CD14-positive monocyte (primary cell): Measurements from ENCODE around the gene SLC25A5. TPM values are rescaled to one million over a fixed set of nuclear protein-coding genes. Genes with fewer than 3 reads are reported as not detected.

Experiments
- DNase-seq, 3 donors: peaks; one replicate each; pipeline ENCODE4 v3.0.0-alpha.2; 2011 to 2022
- H2AFZ ChIP-seq: 2 replicates; pipeline ENCODE4 v1.6.0; 2012; ENCODE audit warnings: mild to moderate bottlenecking, low read depth, low read length, inconsistent platforms; ENCODE audit not compliant: insufficient read depth, poor library complexity, severe bottlenecking
- H3K27ac ChIP-seq, 2 donors: 1 replicate in 1 of 2; 2 replicates in 1 of 2; pipeline ENCODE4 v1.5.1; 2012 to 2013; ENCODE audit warnings: low read length in 2 of 2, control low read depth in 1 of 2, inconsistent platforms in 1 of 2, low read depth in 1 of 2, mild to moderate bottlenecking in 1 of 2
- H3K27me3 ChIP-seq, 2 donors: one replicate each; pipeline versions ENCODE4 v1.6.0 to v1.6.1; 2011 to 2013; ENCODE audit warnings: low read length in 2 of 2; ENCODE audit not compliant: control insufficient read depth in 2 of 2, insufficient read depth in 2 of 2
- H3K36me3 ChIP-seq, 2 donors: replicated peaks in 1 of 2; 1 replicate in 1 of 2; 2 replicates in 1 of 2; pipeline versions ENCODE4 v1.5.1 to v1.6.1; 2012 to 2013; ENCODE audit warnings: low read length in 2 of 2, control low read depth in 1 of 2, inconsistent platforms in 1 of 2, mild to moderate bottlenecking in 1 of 2; ENCODE audit not compliant: insufficient read depth in 2 of 2, control insufficient read depth in 1 of 2
- H3K4me1 ChIP-seq, 2 donors: 1 replicate in 1 of 2; 2 replicates in 1 of 2; pipeline versions ENCODE4 v1.5.1 to v1.6.1; 2012 to 2013; ENCODE audit warnings: low read length in 2 of 2, control low read depth in 1 of 2, inconsistent platforms in 1 of 2, mild to moderate bottlenecking in 1 of 2, moderate library complexity in 1 of 2; ENCODE audit not compliant: insufficient read depth in 2 of 2, control insufficient read depth in 1 of 2
- H3K4me2 ChIP-seq: replicated peaks from 2 replicates; pipeline ENCODE3; 2012; ENCODE audit warnings: low read length, moderate library complexity, mild to moderate bottlenecking; ENCODE audit not compliant: poor library complexity, severe bottlenecking; ENCODE audit errors: extremely low read depth
- H3K4me3 ChIP-seq, 3 experiments: fragments of 200-600 bp in 1 of 3; sonication (generic) in 1 of 3; replicated peaks in 1 of 3; 1 replicate in 2 of 3; 2 replicates in 1 of 3; pipeline ENCODE4 v1.5.1; 2011 to 2013; ENCODE audit warnings: low read length in 3 of 3, mild to moderate bottlenecking in 3 of 3, control low read depth in 2 of 3, low read depth in 2 of 3, inconsistent platforms in 1 of 3, moderate library complexity in 1 of 3
- H3K79me2 ChIP-seq: 2 replicates; pipeline ENCODE4 v1.6.0; 2012; ENCODE audit warnings: mild to moderate bottlenecking, control low read depth, inconsistent platforms, low read length, moderate library complexity; ENCODE audit not compliant: insufficient read depth
- H3K9ac ChIP-seq: 2 replicates; pipeline ENCODE4 v1.6.0; 2017; ENCODE audit warnings: low read length, mild to moderate bottlenecking; ENCODE audit not compliant: insufficient read depth, poor library complexity, severe bottlenecking
- H3K9me3 ChIP-seq, 2 donors: replicated peaks in 1 of 2; 1 replicate in 1 of 2; 2 replicates in 1 of 2; pipeline versions ENCODE4 v1.5.1 to v1.6.1; 2012 to 2013; ENCODE audit warnings: low read length in 2 of 2, control low read depth in 1 of 2; ENCODE audit not compliant: control insufficient read depth in 1 of 2, insufficient read depth in 1 of 2
- H4K20me1 ChIP-seq: 2 replicates; pipeline ENCODE4 v1.6.0; 2012; ENCODE audit warnings: mild to moderate bottlenecking, low read length, control low read depth, moderate library complexity; ENCODE audit not compliant: insufficient read depth
- H3K27ac Mint-ChIP-seq, 7 donors: one replicate each; pipeline ENCODE4 v1.8.0; 2020; ENCODE audit warnings: mild to moderate bottlenecking in 7 of 7, mixed read lengths in 7 of 7, moderate library complexity in 6 of 7, inconsistent platforms in 2 of 7
- H3K27me3 Mint-ChIP-seq, 3 donors: one replicate each; pipeline ENCODE4 v1.8.0; 2021 to 2022; ENCODE audit warnings: low read depth in 3 of 3, mild to moderate bottlenecking in 3 of 3, mixed read lengths in 3 of 3, moderate library complexity in 3 of 3, inconsistent platforms in 1 of 3
- H3K36me3 Mint-ChIP-seq, 2 donors: one replicate each; pipeline ENCODE4 v1.8.0; 2020; ENCODE audit warnings: mixed read lengths in 2 of 2, inconsistent platforms in 1 of 2, mild to moderate bottlenecking in 1 of 2
- H3K4me1 Mint-ChIP-seq: one replicate; pipeline ENCODE4 v1.8.0; 2020; ENCODE audit warnings: mild to moderate bottlenecking, mixed read lengths
- H3K4me3 Mint-ChIP-seq, 2 donors: one replicate each; pipeline ENCODE4 v1.8.0; 2020; ENCODE audit warnings: mild to moderate bottlenecking in 2 of 2, mixed read lengths in 2 of 2, moderate library complexity in 1 of 2
- H3K9me3 Mint-ChIP-seq, 7 donors: one replicate each; pipeline ENCODE4 v1.8.0; 2020 to 2022; ENCODE audit warnings: mixed read lengths in 7 of 7, mild to moderate bottlenecking in 6 of 7, moderate library complexity in 6 of 7, inconsistent platforms in 2 of 7
- WGBS: methylation state at CpG from one replicate; pipeline ENCODE4 v1.1.5; 2013; ENCODE audit warnings: missing lambda C conversion rate; ENCODE audit not compliant: insufficient coverage; 5-methylcytosine and 5-hydroxymethylcytosine counted together
- intact Hi-C, 2 donors: fragments of 100-400 bp; cut with micrococcal nuclease; formaldehyde crosslinking; loops; one replicate each; pipeline versions ENCODE4 v1.15.0 to v1.15.1; 2023
- polyA plus RNA-seq, 3 donors: library from polyadenylated mRNA; depleted of rRNA in 1 of 3; unstranded in 2 of 3; stranded (reverse) in 1 of 3; fragments of 300-500 nt in 2 of 3; fragments of >200 nt in 1 of 3; fragmentation: Illumina TruSeq in 2 of 3; gene quantifications; 1 replicate in 2 of 3; 2 replicates in 1 of 3; pipeline ENCODE4 v1.2.3, GENCODE V29; 2012 to 2021
- small RNA-seq: library from RNA; depleted of rRNA; stranded (forward); fragments of <200 nt; gene quantifications from one replicate; pipeline ENCODE3, GENCODE V24; 2012; ENCODE audit warnings: low read depth; ENCODE audit not compliant: insufficient read length
- TF ChIP-seq, protein P1 (sequence below): fragments of 200-600 bp; IDR thresholded peaks from one replicate; pipeline ENCODE4 v1.8.0; 2022; ENCODE audit warnings: antibody characterized with exemption, mild to moderate bottlenecking

The SLC25A5 gene
- polyA plus RNA-seq, 3 donors = 436 to 491 (median 468) TPM

DNA sequence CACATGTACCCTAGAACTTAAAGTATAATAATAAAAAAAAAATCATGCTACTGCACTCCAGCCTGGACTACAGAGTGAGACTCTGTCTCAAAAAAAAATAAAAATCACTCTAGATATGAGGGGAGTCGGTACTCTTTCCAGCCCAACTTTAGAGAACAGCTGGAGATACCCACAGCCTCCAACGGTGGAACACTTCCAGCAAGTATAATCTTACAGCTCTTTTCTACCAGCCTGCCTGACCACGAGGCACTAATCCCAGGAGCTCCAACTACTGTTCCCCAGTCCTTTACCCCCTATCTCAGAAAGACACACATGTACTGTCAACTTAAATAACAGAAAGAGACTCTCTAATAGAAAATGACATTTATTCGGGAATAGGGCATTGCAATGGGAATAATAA is 50.1 kb downstream of the SLC25A5 start:
- no peak for DNase-seq
- H3K27me3 Mint-ChIP-seq = peaks cover 0 to 13% (median 5%) of the 10 kb centered on the region in 3 donors
- H3K36me3 Mint-ChIP-seq = no peaks in the 10 kb centered on the region
- no peak overlapping the region for H3K4me3 Mint-ChIP-seq
- no peaks in the 10 kb centered on the region for H3K79me2 ChIP-seq
- H3K4me2 ChIP-seq = no peak overlapping the region
- H3K4me1 Mint-ChIP-seq = peaks cover 4% of the 10 kb centered on the region
- no peaks in the 10 kb centered on the region for H3K9me3 ChIP-seq
- H3K9ac ChIP-seq = no peak overlapping the region
- H3K27me3 ChIP-seq = no peaks in the 10 kb centered on the region
- peaks cover 2 to 4% of the 10 kb centered on the region in 2 donors for H3K4me1 ChIP-seq
- no peaks in the 10 kb centered on the region for H3K9me3 Mint-ChIP-seq
- TF ChIP-seq, protein P1, sequence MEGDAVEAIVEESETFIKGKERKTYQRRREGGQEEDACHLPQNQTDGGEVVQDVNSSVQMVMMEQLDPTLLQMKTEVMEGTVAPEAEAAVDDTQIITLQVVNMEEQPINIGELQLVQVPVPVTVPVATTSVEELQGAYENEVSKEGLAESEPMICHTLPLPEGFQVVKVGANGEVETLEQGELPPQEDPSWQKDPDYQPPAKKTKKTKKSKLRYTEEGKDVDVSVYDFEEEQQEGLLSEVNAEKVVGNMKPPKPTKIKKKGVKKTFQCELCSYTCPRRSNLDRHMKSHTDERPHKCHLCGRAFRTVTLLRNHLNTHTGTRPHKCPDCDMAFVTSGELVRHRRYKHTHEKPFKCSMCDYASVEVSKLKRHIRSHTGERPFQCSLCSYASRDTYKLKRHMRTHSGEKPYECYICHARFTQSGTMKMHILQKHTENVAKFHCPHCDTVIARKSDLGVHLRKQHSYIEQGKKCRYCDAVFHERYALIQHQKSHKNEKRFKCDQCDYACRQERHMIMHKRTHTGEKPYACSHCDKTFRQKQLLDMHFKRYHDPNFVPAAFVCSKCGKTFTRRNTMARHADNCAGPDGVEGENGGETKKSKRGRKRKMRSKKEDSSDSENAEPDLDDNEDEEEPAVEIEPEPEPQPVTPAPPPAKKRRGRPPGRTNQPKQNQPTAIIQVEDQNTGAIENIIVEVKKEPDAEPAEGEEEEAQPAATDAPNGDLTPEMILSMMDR = no peak
- no CpG with 5 or more reads among the region's 4 CpGs for WGBS
- H2AFZ ChIP-seq = no peak overlapping the region
- H3K36me3 ChIP-seq = no peaks in the 10 kb centered on the region
- H3K4me3 ChIP-seq = no peak overlapping the region
- intact Hi-C loops = loop anchor here in 1 of 2 donors (10.0 kb wide), 1 partner anchor 46 kb away; the partner anchor contains the start of gene STEEP1
- no peaks in the 10 kb centered on the region for H4K20me1 ChIP-seq
- no peak overlapping the region for H3K27ac Mint-ChIP-seq
- H3K27ac ChIP-seq = no peak overlapping the region

Small RNAs within 50 kb of the gene (small RNA-seq; reads per million reads assigned to genes)
- 120 reads per million, percentile 96 among the genes with 10 or more reads in this experiment for gene RNU1-67P
- gene RNY3P16 = not detected

Other genes with a start within 250 kb of the SLC25A5 start
- 10 to 100 TPM; 13.8 to 43.6 (median 39.4) TPM for gene PGRMC1, start 232.2 kb upstream of the SLC25A5 start, polyA plus RNA-seq
- gene SLC25A43, start 69.1 kb upstream of the SLC25A5 start, polyA plus RNA-seq = 1 to 10 TPM; 6.8 to 9.2 (median 8.6) TPM
- gene STEEP1, start 97.0 kb downstream of the SLC25A5 start, polyA plus RNA-seq = 10 to 100 TPM; 10.6 to 13.2 (median 12.6) TPM
- gene UBE2A, start 106.1 kb downstream of the SLC25A5 start, polyA plus RNA-seq = 10 to 100 TPM; 68.7 to 91.4 (median 74.1) TPM
- 1 to 10 TPM; 1.3 to 4.7 (median 2.4) TPM for gene NKRF, start 138.0 kb downstream of the SLC25A5 start, polyA plus RNA-seq
- 10 to 100 TPM; 21.8 to 52.7 (median 31.1) TPM for gene SEPTIN6, start 224.7 kb downstream of the SLC25A5 start, polyA plus RNA-seq